Cardiac muscle cell (in vitro differentiated cells and primary cell): ENCODE results near the gene EGLN2. TPM values are rescaled to one million over a fixed set of nuclear protein-coding genes. Genes with fewer than 3 reads are reported as not detected.

ENCODE experiments used
- DNase-seq, 2 donors: peaks; one replicate each; pipeline versions ENCODE4 v3.0.0 to v3.0.0-alpha.2; 2010 to 2017; ENCODE audit warnings: low read depth in 1 of 2, low spot score in 1 of 2
- H3K27ac ChIP-seq: fragments of 200-600 bp; sonication (generic); 2 replicates; pipeline ENCODE4 v1.5.1; 2016
- H3K27me3 ChIP-seq: fragments of 200-600 bp; sonication (generic); 2 replicates; pipeline ENCODE4 v1.6.0; 2016; ENCODE audit warnings: control low read depth
- H3K36me3 ChIP-seq: fragments of 200-600 bp; sonication (generic); 2 replicates; pipeline ENCODE4 v1.5.1; 2016; ENCODE audit warnings: control low read depth
- H3K4me1 ChIP-seq: fragments of 200-600 bp; sonication (generic); 2 replicates; pipeline ENCODE4 v1.8.1; 2017; ENCODE audit warnings: low read depth, mild to moderate bottlenecking, mixed run types
- H3K4me3 ChIP-seq: fragments of 200-600 bp; sonication (generic); 2 replicates; pipeline ENCODE4 v1.5.1; 2016; ENCODE audit warnings: mild to moderate bottlenecking
- H3K9me3 ChIP-seq: fragments of 200-600 bp; sonication (generic); 2 replicates; pipeline ENCODE4 v1.5.1; 2017; ENCODE audit warnings: low read depth, mild to moderate bottlenecking, control low read depth
- CTCF ChIP-seq: IDR thresholded peaks from 2 replicates; pipeline ENCODE4 v1.5.1; 2012; ENCODE audit warnings: low read depth, mild to moderate bottlenecking, low read length
- polyA plus RNA-seq: library from polyadenylated mRNA; unstranded; fragments of >200 nt; fragmentation: Nextera tagmentation; extraction: Ambion mirVana; gene quantifications from 2 replicates; pipeline ENCODE4 v1.2.1, GENCODE V29; 2016
- total RNA-seq: library from RNA; depleted of rRNA; stranded (reverse); fragments of >200 nt; gene quantifications from 2 replicates; pipeline ENCODE4 v1.2.3, GENCODE V29; 2016

EGLN2 gene
- total RNA-seq (99.5 and 109 TPM in 2 replicates), polyA plus RNA-seq (96.4 and 122 TPM in 2 replicates)

- H3K36me3 ChIP-seq: peaks cover 8% of the 10 kb centered on the region
- H3K27me3 ChIP-seq: no peaks in the 10 kb centered on the region
- peak within 1 kb of the TSS; percentile 96 for H3K4me3 ChIP-seq
- H3K4me1 ChIP-seq: peaks cover 38% of the 10 kb centered on the region
- TF ChIP-seq CTCF: no peak
- DNase-seq: peak; percentile 100
- H3K27ac ChIP-seq: peak within 1 kb of the TSS; percentile 99
- H3K9me3 ChIP-seq: no peaks in the 10 kb centered on the region
Observed at GRCh38 chr19:40798683-40799557, at the start of gene EGLN2. Gene EGLN2, plus strand, starts transcription at chr19:40799191. Its CDS starts 1,382 bp downstream, at chr19:40800573.

- Histone ChIP-seq H3K9me3 (no peaks in the 10 kb centered on the region), H3K4me1 (peaks cover 16% of the 10 kb centered on the region), H3K4me3 (peak within 1 kb of the TSS; percentile 64), H3K27ac (peak within 1 kb of the TSS; percentile 90), H3K36me3 (no peaks in the 10 kb centered on the region), H3K27me3 (no peaks in the 10 kb centered on the region)
- TF ChIP-seq CTCF: no peak
- DNase-seq: peak; percentile 100
Observed at GRCh38 chr19:40750058-40750873, 48.7 kb upstream of the EGLN2 start, which contains the start of gene ACTMAP. Gene ACTMAP, minus strand, starts transcription at chr19:40750477. Its CDS starts 674 bp downstream, at chr19:40749803.

DNA sequence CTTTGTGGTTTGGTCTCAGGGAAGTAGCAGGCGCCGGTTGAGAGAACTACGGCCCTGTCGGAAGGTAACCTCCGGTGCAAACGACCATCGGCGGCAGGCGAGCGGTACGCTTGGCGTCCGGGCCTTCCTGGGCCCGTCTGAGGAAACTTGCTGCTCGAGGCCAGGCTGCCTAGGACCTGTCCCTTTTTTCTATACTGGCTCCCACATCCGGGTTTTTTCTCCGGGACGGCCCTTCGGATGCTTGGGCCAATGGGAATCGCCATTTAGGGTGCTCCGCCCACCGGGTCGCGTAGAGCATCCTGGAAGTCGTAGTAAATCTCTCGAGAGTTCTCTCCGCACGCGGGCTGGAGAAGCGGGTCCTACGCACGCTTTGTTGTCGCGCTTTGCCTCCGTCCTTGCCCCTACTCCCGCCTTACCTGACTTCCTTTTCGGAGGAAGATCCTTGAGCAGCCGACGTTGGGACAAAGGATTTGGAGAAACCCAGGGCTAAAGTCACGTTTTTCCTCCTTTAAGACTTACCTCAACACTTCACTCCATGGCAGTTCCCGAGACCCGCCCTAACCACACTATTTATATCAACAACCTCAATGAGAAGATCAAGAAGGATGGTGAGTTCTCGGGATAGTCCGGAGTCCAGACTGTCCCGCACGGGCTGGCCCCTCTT is 48.0 kb upstream of the EGLN2 start, which contains the start of gene SNRPA:
Gene SNRPA, plus strand, starts transcription at position 330 of the 664 bp plus-strand sequence. Its CDS starts 206 bp downstream, at position 536.
- peak; percentile 98 to 99 for DNase-seq
- peak within 1 kb of the TSS; percentile 64 for H3K4me3 ChIP-seq
- TF ChIP-seq CTCF: no peak
- H3K27me3 ChIP-seq: no peaks in the 10 kb centered on the region
- H3K4me1 ChIP-seq: peaks cover 16% of the 10 kb centered on the region
- H3K36me3 ChIP-seq: peaks cover 4% of the 10 kb centered on the region
- peak within 1 kb of the TSS; percentile 90 for H3K27ac ChIP-seq
- H3K9me3 ChIP-seq: no peaks in the 10 kb centered on the region

- no peak for TF ChIP-seq CTCF
Observed at GRCh38 chr19:40752257-40752781, 46.7 kb upstream of the EGLN2 start.

More at GRCh38 chr19:40752257-40752781, 46.7 kb upstream of the EGLN2 start:
- Histone ChIP-seq H3K27ac (no peak overlapping the region), H3K9me3 (no peaks in the 10 kb centered on the region), H3K36me3 (peaks cover 5% of the 10 kb centered on the region), H3K27me3 (no peaks in the 10 kb centered on the region), H3K4me3 (peak overlapping the region; percentile 64), H3K4me1 (peaks cover 16% of the 10 kb centered on the region)
- no peak for DNase-seq
